Left cardiac atrium (tissue), 4 donors: ENCODE data around the gene COA3. TPM values are rescaled to one million over a fixed set of nuclear protein-coding genes. Genes with fewer than 3 reads are reported as not detected.
"Not testable (repeated sequence)": the region's sequence is repeated elsewhere in the genome, so short reads cannot be mapped to it uniquely, and the experiment has no call there.

Source experiments
- ATAC-seq, 2 donors: fragments of 200-7000 bp; cut with Tn5 transposase; one replicate each; pipeline ENCODE4 v1.9.1; 2020; ENCODE audit warnings: mild to moderate bottlenecking in 2 of 2, moderate library complexity in 2 of 2
- DNase-seq: peaks from one replicate; pipeline ENCODE4 v3.0.0-alpha.2; 2020
- intact Hi-C, 2 donors: fragments of 100-400 bp; cut with DNase I; formaldehyde crosslinking; loops; one replicate each; pipeline versions ENCODE4 v1.14.1 to v1.15.1; 2022 to 2023
- total RNA-seq, 2 donors: library from RNA; stranded (reverse); fragmentation: NEBNext Ultra II Directional; extraction: Animal tissue kit (Norgen Biotek cat#: 25700); gene quantifications; one replicate each; pipeline ENCODE4 v1.2.1, GENCODE V29; 2021
- donor health status: DM: no; HTN: yes; CAD: no.
- donor health status: DM: no; HTN: yes; CAD: no; lungs with severe emphysema.
- donor health status: DM: yes; HTN: yes; CAD: no.
- donor health status: Dilated cardiomyopathy.

COA3 gene
- total RNA-seq, 2 donors from 2014 or later, result 60.3 to 63.9 TPM

- intact Hi-C loops, result no loop called here
- ATAC-seq, result no peak
- no peak for DNase-seq
Measured at GRCh38 chr17:42784811-42785592, 13.5 kb downstream of the COA3 start.

DNA sequence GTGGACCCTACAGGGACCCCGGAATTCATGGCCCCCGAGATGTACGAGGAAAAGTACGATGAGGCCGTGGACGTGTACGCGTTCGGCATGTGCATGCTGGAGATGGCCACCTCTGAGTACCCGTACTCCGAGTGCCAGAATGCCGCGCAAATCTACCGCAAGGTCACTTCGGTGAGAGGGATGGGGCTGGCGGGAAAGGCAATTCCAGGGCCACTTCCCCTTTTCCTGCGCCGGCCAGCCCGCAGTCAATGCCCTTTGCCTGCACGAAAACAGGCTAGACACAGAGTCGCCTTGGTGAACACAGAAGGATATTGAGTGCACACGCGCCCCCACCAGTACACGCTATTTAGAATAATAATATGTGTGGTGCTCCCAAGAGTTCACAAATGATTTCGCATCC, 14.1 kb downstream of the COA3 start:
- DNase-seq (no peak), ATAC-seq (no peak)
- intact Hi-C loops, result no loop called here

DNA sequence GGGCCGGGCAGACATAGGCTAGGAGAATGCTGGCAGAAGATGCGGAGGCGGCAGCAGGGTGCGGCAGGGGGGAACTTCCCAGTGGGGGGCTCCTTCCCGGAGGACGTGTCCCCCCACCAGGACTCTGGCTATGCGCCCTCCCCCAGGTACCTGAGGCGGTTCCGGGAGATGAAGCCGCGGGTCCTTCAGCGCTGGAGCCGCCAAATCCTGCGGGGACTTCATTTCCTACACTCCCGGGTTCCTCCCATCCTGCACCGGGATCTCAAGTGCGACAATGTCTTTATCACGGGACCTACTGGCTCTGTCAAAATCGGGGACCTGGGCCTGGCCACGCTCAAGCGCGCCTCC, 14.7 kb downstream of the COA3 start:
- no peak for ATAC-seq
- intact Hi-C loops, result no loop called here

GRCh38 chr17:42783062-42783790, 15.3 kb downstream of the COA3 start:
- peak in 1 of 2 donors; percentile 57 for ATAC-seq
- intact Hi-C loops, result no loop called here

More for the DNA sequence above, 14.7 kb downstream of the COA3 start:
- no peak for DNase-seq

DNA sequence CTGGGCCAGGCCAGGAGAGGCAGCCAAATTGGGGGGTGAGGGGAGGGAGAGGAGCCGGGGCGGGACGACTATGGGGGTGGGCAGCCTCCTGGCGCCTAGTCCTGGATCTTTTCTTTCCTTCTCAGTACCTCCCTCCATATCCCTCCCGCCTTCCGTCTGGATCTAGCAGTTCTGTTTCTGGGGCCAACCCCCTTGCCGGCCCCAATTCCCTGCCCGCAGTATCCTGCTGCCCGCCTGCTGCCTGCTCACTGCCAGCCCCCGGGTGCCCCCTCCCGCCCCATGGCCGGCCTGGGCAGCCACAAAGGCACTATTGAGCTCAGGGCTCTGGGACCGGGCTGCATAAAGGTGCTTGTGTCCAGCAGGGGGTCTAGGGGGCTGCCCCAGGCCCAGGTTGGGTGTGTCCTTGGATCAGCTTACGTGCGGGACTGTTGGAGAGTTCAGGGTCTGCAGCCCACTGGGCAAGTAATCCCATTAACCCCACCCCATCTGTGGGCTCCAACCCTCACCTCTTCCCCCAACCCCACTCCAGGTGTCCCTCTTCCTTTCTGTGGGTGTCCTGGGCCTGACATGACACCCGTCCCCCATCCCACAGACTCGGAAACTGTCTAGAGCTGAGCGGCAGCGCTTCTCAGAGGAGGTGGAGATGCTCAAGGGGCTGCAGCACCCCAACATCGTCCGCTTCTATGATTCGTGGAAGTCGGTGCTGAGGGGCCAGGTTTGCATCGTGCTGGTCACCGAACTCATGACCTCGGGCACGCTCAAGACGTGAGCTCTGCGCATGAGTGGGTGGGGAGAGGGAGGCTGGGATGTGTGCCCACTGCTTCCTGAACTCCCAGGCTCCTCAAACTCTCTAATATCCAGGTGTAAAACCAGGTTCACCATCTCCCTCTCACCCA, 16.1 kb downstream of the COA3 start:
- ATAC-seq (peak in 1 of 2 donors; percentile 10), DNase-seq (no peak)
- intact Hi-C loops, result no loop called here

More at GRCh38 chr17:42783062-42783790, 15.3 kb downstream of the COA3 start:
- no peak for DNase-seq

DNA sequence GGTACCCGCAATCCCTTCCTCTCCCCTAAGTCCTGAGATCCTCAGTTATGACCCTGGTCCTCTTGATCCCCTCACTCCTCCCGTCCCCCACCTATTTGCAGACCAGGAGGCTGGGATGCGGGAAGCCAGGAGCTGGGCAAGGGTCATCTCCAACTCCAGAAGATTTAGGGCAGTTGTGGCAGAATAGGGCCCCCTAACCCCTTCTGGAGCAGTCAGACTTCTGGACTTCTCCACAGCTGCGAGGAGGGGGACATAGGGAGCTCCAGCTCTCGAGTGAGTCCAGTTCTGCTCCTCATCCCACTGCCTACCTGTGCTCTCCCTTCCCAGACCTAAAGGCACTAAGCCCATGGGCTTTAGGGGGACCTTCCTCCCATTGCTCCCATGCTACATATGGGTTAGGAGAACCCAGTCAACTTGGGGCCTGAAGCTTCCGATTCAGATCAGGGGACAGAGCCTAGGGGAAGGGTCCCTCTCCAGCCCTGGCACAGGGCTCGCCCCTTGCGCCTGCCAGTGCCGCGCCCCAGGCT, 16.8 kb downstream of the COA3 start:
- DNase-seq (no peak), ATAC-seq (no peak)
- intact Hi-C loops, result no loop called here

DNA sequence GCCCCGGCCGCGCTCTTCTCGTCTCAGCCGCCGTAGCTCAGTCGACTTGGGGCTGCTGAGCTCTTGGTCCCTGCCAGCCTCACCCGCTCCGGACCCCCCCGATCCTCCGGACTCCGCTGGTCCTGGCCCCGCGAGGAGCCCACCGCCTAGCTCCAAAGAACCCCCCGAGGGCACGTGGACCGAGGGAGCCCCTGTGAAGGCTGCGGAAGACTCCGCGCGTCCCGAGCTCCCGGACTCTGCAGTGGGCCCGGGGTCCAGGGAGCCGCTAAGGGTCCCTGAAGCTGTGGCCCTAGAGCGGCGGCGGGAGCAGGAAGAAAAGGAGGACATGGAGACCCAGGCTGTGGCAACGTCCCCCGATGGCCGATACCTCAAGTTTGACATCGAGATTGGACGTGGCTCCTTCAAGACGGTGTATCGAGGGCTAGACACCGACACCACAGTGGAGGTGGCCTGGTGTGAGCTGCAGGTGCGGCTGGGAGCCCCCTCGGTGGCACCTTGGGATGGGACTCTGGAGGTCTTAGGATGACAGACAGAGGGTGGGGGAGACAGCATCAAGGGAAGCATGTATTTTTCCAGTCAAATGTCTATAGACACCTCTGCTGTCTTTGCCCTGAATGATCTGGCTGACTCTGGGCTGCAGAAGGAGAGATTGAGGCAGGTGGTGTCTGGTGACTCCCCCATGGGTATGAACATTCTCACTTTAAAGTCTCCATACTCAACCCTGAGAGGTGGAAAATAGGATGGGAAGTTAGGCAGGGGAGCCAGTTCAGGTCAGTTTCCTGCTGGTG, 17.5 kb downstream of the COA3 start:
- DNase-seq, result no peak
- no peak for ATAC-seq
- intact Hi-C loops, result no loop called here

GRCh38 chr17:42779936-42780850, 18.3 kb downstream of the COA3 start, which contains the start of gene WNK4:
TSS of gene WNK4 (plus strand) at chr17:42780610. CDS start at chr17:42780699, 89 bp downstream.
- intact Hi-C loops, result no loop called here
- DNase-seq (no peak), ATAC-seq (peak; percentile 60 to 62)

DNA sequence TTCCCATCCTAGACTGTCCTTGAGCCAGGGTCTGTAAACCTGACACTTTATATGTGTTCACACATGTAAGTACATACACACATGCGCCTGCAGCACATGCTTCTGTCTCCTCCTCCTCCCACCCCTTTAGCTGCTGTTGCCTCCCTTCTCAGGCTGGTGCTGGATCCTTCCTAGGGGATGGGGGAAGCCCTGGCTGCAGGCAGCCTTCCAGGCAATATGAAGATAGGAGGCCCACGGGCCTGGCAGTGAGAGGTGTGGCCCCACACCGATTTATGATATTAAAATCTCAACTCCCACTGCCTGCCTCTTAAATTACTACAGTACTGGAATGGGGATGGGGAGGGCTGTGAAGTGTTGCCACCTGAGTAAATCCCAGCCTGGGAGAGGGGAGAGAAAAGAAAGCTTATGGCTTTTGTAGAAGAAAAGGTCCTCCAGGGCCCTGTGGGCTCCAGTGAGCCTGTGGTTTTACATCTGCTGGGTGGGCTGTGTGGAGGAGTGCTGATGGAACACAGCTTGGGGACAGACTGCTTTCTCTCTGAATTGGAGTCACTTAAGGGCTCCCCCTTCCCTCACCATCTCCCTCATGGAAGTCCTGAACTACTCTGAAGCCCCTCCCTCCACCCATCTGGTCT, 19.1 kb downstream of the COA3 start:
- ATAC-seq (no peak), DNase-seq (no peak)
- intact Hi-C loops, result no loop called here

DNA sequence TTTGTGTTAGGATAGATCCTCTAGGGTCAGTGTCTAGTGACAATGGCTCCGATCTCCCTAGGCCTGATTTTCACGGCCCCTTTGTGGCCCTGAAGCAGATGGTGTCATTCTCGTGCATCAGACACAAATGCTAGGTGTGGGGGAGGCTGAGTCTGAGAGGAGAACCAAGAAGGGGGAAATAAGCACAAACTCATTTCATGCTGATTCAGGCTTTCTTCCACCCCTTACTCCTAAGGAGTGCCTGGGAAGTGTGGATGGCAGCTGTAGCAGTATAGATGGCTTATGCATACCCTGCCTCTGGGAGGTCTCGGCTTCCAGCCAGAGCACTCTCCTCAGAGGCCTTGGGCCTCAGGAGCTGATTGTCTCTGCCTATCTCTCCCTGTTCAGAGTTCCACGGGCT, 19.9 kb downstream of the COA3 start:
- DNase-seq (no peak), ATAC-seq (no peak)
- intact Hi-C loops, result no loop called here

GRCh38 chr17:42775534-42776098, 22.9 kb downstream of the COA3 start:
- ATAC-seq (no peak), DNase-seq (no peak)
- intact Hi-C loops, result no loop called here

- DNase-seq, result no peak
- ATAC-seq, result no peak
- intact Hi-C loops, result no loop called here
Measured at GRCh38 chr17:42774066-42774745, 24.3 kb downstream of the COA3 start.

- peak; percentile 79 for DNase-seq
- intact Hi-C loops, result no loop called here
- ATAC-seq, result peak; percentile 96 to 98
Measured at GRCh38 chr17:42773290-42774035, 25.0 kb downstream of the COA3 start, which contains the start of gene VPS25. TSS of gene VPS25 (plus strand) at chr17:42773449. CDS start at chr17:42773476, 27 bp downstream.

GRCh38 chr17:42772945-42773289, 25.6 kb downstream of the COA3 start:
- ATAC-seq (no peak), DNase-seq (no peak)
- intact Hi-C loops, result no loop called here

DNA sequence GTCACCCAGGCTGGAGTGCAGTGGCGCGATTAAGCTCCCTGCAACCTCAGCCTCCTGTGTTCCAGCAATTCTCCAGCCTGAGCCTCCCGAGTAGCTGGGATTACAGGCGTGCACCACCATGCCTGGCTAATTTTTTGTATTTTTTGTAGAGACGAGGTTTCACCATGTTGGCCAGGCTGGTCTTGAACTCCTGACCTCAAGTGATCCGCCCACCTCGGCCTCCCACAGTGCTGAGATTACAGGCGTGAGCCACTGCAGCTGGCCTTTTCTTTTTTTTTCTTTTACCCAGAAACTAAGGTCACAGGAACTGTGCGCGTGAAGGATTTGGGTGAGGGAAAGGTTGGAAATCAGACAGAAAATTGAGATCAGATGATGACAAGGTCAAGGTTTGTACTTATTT, 28.5 kb downstream of the COA3 start:
- intact Hi-C loops, ATAC-seq, DNase-seq: not testable (repeated sequence)
